CD14-positive monocyte (primary cell): ENCODE measurements around the gene TMEM271. TPM values are rescaled to one million over a fixed set of nuclear protein-coding genes. Genes with fewer than 3 reads are reported as not detected.
A peak's percentile ranks its signal among the peaks of the same experiment; 100 is the strongest.

Source experiments
- DNase-seq, 3 donors: peaks; one replicate each; pipeline ENCODE4 v3.0.0-alpha.2; 2011 to 2022
- H2AFZ ChIP-seq: 2 replicates; pipeline ENCODE4 v1.6.0; 2012; ENCODE audit warnings: mild to moderate bottlenecking, low read depth, low read length, inconsistent platforms; ENCODE audit not compliant: insufficient read depth, poor library complexity, severe bottlenecking
- H3K27ac ChIP-seq, 2 donors: 1 replicate in 1 of 2; 2 replicates in 1 of 2; pipeline ENCODE4 v1.5.1; 2012 to 2013; ENCODE audit warnings: low read length in 2 of 2, control low read depth in 1 of 2, inconsistent platforms in 1 of 2, low read depth in 1 of 2, mild to moderate bottlenecking in 1 of 2
- H3K27me3 ChIP-seq, 2 donors: one replicate each; pipeline versions ENCODE4 v1.6.0 to v1.6.1; 2011 to 2013; ENCODE audit warnings: low read length in 2 of 2; ENCODE audit not compliant: control insufficient read depth in 2 of 2, insufficient read depth in 2 of 2
- H3K36me3 ChIP-seq, 2 donors: replicated peaks in 1 of 2; 1 replicate in 1 of 2; 2 replicates in 1 of 2; pipeline versions ENCODE4 v1.5.1 to v1.6.1; 2012 to 2013; ENCODE audit warnings: low read length in 2 of 2, control low read depth in 1 of 2, inconsistent platforms in 1 of 2, mild to moderate bottlenecking in 1 of 2; ENCODE audit not compliant: insufficient read depth in 2 of 2, control insufficient read depth in 1 of 2
- H3K4me1 ChIP-seq, 2 donors: 1 replicate in 1 of 2; 2 replicates in 1 of 2; pipeline versions ENCODE4 v1.5.1 to v1.6.1; 2012 to 2013; ENCODE audit warnings: low read length in 2 of 2, control low read depth in 1 of 2, inconsistent platforms in 1 of 2, mild to moderate bottlenecking in 1 of 2, moderate library complexity in 1 of 2; ENCODE audit not compliant: insufficient read depth in 2 of 2, control insufficient read depth in 1 of 2
- H3K4me2 ChIP-seq: replicated peaks from 2 replicates; pipeline ENCODE3; 2012; ENCODE audit warnings: low read length, moderate library complexity, mild to moderate bottlenecking; ENCODE audit not compliant: poor library complexity, severe bottlenecking; ENCODE audit errors: extremely low read depth
- H3K4me3 ChIP-seq, 3 experiments: fragments of 200-600 bp in 1 of 3; sonication (generic) in 1 of 3; replicated peaks in 1 of 3; 1 replicate in 2 of 3; 2 replicates in 1 of 3; pipeline ENCODE4 v1.5.1; 2011 to 2013; ENCODE audit warnings: low read length in 3 of 3, mild to moderate bottlenecking in 3 of 3, control low read depth in 2 of 3, low read depth in 2 of 3, inconsistent platforms in 1 of 3, moderate library complexity in 1 of 3
- H3K79me2 ChIP-seq: 2 replicates; pipeline ENCODE4 v1.6.0; 2012; ENCODE audit warnings: mild to moderate bottlenecking, control low read depth, inconsistent platforms, low read length, moderate library complexity; ENCODE audit not compliant: insufficient read depth
- H3K9ac ChIP-seq: 2 replicates; pipeline ENCODE4 v1.6.0; 2017; ENCODE audit warnings: low read length, mild to moderate bottlenecking; ENCODE audit not compliant: insufficient read depth, poor library complexity, severe bottlenecking
- H3K9me3 ChIP-seq, 2 donors: replicated peaks in 1 of 2; 1 replicate in 1 of 2; 2 replicates in 1 of 2; pipeline versions ENCODE4 v1.5.1 to v1.6.1; 2012 to 2013; ENCODE audit warnings: low read length in 2 of 2, control low read depth in 1 of 2; ENCODE audit not compliant: control insufficient read depth in 1 of 2, insufficient read depth in 1 of 2
- H4K20me1 ChIP-seq: 2 replicates; pipeline ENCODE4 v1.6.0; 2012; ENCODE audit warnings: mild to moderate bottlenecking, low read length, control low read depth, moderate library complexity; ENCODE audit not compliant: insufficient read depth
- H3K27ac Mint-ChIP-seq, 7 donors: one replicate each; pipeline ENCODE4 v1.8.0; 2020; ENCODE audit warnings: mild to moderate bottlenecking in 7 of 7, mixed read lengths in 7 of 7, moderate library complexity in 6 of 7, inconsistent platforms in 2 of 7
- H3K27me3 Mint-ChIP-seq, 3 donors: one replicate each; pipeline ENCODE4 v1.8.0; 2021 to 2022; ENCODE audit warnings: low read depth in 3 of 3, mild to moderate bottlenecking in 3 of 3, mixed read lengths in 3 of 3, moderate library complexity in 3 of 3, inconsistent platforms in 1 of 3
- H3K36me3 Mint-ChIP-seq, 2 donors: one replicate each; pipeline ENCODE4 v1.8.0; 2020; ENCODE audit warnings: mixed read lengths in 2 of 2, inconsistent platforms in 1 of 2, mild to moderate bottlenecking in 1 of 2
- H3K4me1 Mint-ChIP-seq: one replicate; pipeline ENCODE4 v1.8.0; 2020; ENCODE audit warnings: mild to moderate bottlenecking, mixed read lengths
- H3K4me3 Mint-ChIP-seq, 2 donors: one replicate each; pipeline ENCODE4 v1.8.0; 2020; ENCODE audit warnings: mild to moderate bottlenecking in 2 of 2, mixed read lengths in 2 of 2, moderate library complexity in 1 of 2
- H3K9me3 Mint-ChIP-seq, 7 donors: one replicate each; pipeline ENCODE4 v1.8.0; 2020 to 2022; ENCODE audit warnings: mixed read lengths in 7 of 7, mild to moderate bottlenecking in 6 of 7, moderate library complexity in 6 of 7, inconsistent platforms in 2 of 7
- WGBS: methylation state at CpG from one replicate; pipeline ENCODE4 v1.1.5; 2013; ENCODE audit warnings: missing lambda C conversion rate; ENCODE audit not compliant: insufficient coverage; 5-methylcytosine and 5-hydroxymethylcytosine counted together
- intact Hi-C, 2 donors: fragments of 100-400 bp; cut with micrococcal nuclease; formaldehyde crosslinking; loops; one replicate each; pipeline versions ENCODE4 v1.15.0 to v1.15.1; 2023
- polyA plus RNA-seq, 3 donors: library from polyadenylated mRNA; depleted of rRNA in 1 of 3; unstranded in 2 of 3; stranded (reverse) in 1 of 3; fragments of 300-500 nt in 2 of 3; fragments of >200 nt in 1 of 3; fragmentation: Illumina TruSeq in 2 of 3; gene quantifications; 1 replicate in 2 of 3; 2 replicates in 1 of 3; pipeline ENCODE4 v1.2.3, GENCODE V29; 2012 to 2021
- TF ChIP-seq, protein P1 (sequence below): fragments of 200-600 bp; IDR thresholded peaks from one replicate; pipeline ENCODE4 v1.8.0; 2022; ENCODE audit warnings: antibody characterized with exemption, mild to moderate bottlenecking

Gene TMEM271
- polyA plus RNA-seq, 3 donors = not detected

DNA sequence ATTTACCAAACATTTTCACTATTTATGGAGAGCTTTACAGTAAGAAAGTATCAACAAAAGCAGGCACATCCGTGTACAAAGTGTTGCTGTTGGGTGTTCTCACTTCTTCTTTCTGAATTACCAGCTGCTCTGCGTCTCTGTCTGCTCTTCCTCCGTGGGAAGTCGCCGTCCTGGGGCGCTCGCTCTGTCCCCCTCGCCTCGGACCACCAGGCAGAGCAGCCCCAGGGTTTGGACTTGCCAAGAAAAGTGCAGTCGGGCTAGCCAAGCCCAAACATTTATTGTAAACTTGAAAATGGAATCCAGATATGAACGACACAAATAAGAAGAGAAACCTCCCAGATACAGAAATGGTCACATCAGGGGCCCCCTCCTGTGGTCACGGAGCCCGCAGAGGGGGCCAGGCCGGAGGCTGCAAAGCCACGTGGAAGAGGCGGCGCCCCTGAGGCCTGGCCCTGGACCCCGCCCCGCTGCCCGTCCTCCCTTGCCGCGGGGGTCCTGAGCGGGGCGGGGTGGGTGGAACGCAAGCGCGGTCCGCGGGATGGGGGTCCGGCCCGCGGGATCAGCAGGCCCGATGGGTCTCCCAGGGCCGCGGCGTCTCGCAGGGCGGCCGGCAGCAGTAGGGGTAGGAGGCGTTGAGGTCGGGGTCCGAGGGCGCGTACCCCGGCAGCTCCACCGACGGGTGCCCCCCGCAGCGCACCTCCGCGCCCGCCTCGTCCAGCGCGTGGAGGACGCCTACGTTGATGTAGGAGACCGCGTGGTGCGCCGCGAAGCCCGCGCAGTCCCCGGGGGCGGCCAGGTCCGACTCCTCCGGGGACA lies 1.5 kb downstream of the TMEM271 start:
- Histone ChIP-seq H3K4me1 (no peaks in the 10 kb centered on the region), H3K27ac (no peak overlapping the region), H3K9ac (no peak overlapping the region), H3K79me2 (no peaks in the 10 kb centered on the region), H3K4me2 (no peak overlapping the region), H3K36me3 (no peaks in the 10 kb centered on the region), H2AFZ (no peak overlapping the region), H4K20me1 (no peaks in the 10 kb centered on the region), H3K27me3 (peaks cover 23 to 56% of the 10 kb centered on the region in 2 donors), H3K4me3 (no peak overlapping the region), H3K9me3 (peaks cover 6 to 24% of the 10 kb centered on the region in 2 donors)
- Mint-ChIP-seq H3K4me1 (peaks cover 8% of the 10 kb centered on the region), H3K27ac (peak overlapping the region in 1 of 7 donors; percentile 69), H3K27me3 (peaks cover 50 to 61% (median 59%) of the 10 kb centered on the region in 3 donors), H3K4me3 (peak overlapping the region in 1 of 2 donors; percentile 90), H3K36me3 (peaks cover 0 to 6% of the 10 kb centered on the region in 2 donors), H3K9me3 (peaks cover 6 to 18% (median 17%) of the 10 kb centered on the region in 7 donors)
- intact Hi-C loops = no loop called here
- 8% methylated on average over 67 of the region's 68 CpGs for WGBS
- TF ChIP-seq, protein P1, sequence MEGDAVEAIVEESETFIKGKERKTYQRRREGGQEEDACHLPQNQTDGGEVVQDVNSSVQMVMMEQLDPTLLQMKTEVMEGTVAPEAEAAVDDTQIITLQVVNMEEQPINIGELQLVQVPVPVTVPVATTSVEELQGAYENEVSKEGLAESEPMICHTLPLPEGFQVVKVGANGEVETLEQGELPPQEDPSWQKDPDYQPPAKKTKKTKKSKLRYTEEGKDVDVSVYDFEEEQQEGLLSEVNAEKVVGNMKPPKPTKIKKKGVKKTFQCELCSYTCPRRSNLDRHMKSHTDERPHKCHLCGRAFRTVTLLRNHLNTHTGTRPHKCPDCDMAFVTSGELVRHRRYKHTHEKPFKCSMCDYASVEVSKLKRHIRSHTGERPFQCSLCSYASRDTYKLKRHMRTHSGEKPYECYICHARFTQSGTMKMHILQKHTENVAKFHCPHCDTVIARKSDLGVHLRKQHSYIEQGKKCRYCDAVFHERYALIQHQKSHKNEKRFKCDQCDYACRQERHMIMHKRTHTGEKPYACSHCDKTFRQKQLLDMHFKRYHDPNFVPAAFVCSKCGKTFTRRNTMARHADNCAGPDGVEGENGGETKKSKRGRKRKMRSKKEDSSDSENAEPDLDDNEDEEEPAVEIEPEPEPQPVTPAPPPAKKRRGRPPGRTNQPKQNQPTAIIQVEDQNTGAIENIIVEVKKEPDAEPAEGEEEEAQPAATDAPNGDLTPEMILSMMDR = no peak
- DNase-seq = no peak

DNA sequence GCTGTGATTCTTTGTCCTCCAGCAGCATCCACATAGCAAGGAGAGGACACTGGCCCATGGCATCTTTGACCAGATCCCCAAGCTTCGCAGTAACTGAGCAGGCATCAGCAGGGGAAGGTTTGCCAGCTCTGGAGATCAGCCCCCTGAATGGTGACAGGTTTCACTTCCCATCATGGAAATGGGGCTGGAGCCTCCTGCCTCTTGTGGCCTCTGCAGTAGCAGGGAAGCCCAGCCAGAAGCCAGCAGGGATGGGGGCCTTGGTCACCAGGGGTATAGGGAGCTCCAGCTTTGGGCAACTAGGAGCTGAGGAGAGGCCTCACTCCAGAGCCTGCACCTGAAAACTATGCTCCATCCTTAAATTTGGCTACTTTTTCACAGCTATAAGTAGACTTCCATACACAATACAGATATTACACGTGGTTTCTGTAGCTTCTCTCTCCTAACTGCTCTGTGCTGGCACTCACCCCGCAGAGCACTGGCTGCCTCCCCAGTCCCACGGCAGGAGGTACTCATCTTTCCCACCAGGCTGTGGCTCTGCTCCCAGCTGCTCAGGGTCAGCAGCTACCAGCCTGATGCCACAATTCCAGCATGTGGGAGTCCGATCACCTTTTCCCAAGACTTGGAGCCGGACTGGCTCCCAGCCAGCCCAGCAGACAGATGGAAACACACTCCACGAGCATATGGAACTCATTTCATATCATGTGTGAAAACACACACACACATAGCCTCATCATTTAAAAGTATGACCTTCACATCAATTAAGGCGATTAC lies 2.8 kb downstream of the TMEM271 start:
- H3K4me3 ChIP-seq = no peak overlapping the region
- peaks cover 38 to 49% (median 48%) of the 10 kb centered on the region in 3 donors for H3K27me3 Mint-ChIP-seq
- 74% methylated on average over 6 of the region's 8 CpGs for WGBS
- no peak overlapping the region for H3K27ac ChIP-seq
- intact Hi-C loops = no loop called here
- TF ChIP-seq, protein P1 = no peak
- no peak overlapping the region for H3K9ac ChIP-seq
- no peaks in the 10 kb centered on the region for H3K4me1 ChIP-seq
- no peaks in the 10 kb centered on the region for H3K36me3 ChIP-seq
- H3K9me3 Mint-ChIP-seq = peaks cover 6 to 18% (median 14%) of the 10 kb centered on the region in 7 donors
- DNase-seq = no peak
- peak overlapping the region in 1 of 2 donors; percentile 90 for H3K4me3 Mint-ChIP-seq
- H3K36me3 Mint-ChIP-seq = peaks cover 0 to 6% of the 10 kb centered on the region in 2 donors
- H3K79me2 ChIP-seq = no peaks in the 10 kb centered on the region
- no peak overlapping the region for H2AFZ ChIP-seq
- H3K27me3 ChIP-seq = peaks cover 19 to 43% of the 10 kb centered on the region in 2 donors
- no peak overlapping the region for H3K4me2 ChIP-seq
- peaks cover 8% of the 10 kb centered on the region for H3K4me1 Mint-ChIP-seq
- peak overlapping the region in 1 of 7 donors; percentile 31 for H3K27ac Mint-ChIP-seq
- H3K9me3 ChIP-seq = peaks cover 6 to 12% of the 10 kb centered on the region in 2 donors
- no peaks in the 10 kb centered on the region for H4K20me1 ChIP-seq
